EH (cell line): ENCODE data around the gene GREB1L.
A peak's percentile ranks its signal among the peaks of the same experiment; 100 is the strongest.

Experiments used
- DNase-seq: peaks from one replicate; pipeline ENCODE4 v3.0.0-alpha.2; 2015; ENCODE audit warnings: low read depth

GREB1L gene

DNA sequence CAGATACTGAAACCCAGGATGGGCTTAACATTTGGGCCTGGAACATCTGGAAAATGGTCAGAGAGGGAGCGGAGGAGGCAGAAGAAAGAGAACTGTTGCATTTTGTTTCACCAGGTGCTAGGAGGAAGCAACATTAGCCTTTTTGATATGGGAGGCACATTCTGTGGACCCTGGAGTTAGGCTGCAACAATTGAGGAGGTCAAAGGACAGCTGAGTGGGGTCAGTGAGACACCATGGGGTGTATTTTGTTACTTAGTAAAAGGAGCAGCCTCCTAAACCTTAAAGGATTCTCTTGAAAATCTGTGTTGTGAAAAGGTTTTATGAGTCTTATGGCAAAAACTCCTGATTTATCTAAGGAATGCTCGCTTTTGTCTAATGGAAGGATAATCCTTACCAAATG, 124.9 kb downstream of the GREB1L start:
- DNase-seq = no peak

DNA sequence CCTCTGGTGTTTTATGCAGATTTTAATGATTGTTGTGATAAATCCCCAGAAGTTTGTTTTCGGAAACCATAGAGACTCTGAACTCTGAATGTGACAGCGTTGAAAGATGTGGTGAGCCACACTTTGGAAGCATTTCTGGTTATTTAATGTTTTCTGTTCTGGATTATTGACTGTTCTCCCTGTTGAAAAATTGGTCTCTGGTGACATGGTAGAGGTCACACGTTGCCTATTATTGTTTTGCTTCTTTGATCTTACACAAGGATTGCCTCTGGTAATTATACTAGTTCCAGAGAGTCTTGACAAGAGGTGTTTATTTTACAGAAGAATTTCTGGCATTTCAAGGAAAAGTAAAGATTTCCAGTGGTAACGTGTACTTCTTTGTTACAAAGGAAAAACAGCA, 127.1 kb downstream of the GREB1L start:
- peak; percentile 28 for DNase-seq

GRCh38 chr18:21369597-21369996, 127.6 kb downstream of the GREB1L start:
- peak; percentile 39 for DNase-seq

DNA sequence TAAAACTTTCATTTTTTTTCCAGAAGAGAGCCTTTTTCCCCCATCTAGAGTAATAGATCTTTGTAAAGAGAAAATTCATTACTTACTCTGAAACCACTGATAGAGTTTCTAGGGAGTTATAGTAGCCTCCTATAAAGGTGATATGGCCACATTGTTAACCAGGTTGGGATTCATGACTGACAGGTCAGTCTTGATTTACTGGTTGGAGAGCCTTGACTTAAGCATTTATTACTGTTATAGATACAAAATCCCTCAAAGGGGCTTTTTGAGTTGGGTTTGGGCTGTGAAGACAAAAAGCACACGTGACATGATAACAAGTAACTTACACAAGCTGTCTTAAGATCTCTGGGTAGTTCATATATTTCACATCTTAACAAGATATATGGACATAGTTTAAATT, 141.0 kb downstream of the GREB1L start:
- no peak for DNase-seq

DNA sequence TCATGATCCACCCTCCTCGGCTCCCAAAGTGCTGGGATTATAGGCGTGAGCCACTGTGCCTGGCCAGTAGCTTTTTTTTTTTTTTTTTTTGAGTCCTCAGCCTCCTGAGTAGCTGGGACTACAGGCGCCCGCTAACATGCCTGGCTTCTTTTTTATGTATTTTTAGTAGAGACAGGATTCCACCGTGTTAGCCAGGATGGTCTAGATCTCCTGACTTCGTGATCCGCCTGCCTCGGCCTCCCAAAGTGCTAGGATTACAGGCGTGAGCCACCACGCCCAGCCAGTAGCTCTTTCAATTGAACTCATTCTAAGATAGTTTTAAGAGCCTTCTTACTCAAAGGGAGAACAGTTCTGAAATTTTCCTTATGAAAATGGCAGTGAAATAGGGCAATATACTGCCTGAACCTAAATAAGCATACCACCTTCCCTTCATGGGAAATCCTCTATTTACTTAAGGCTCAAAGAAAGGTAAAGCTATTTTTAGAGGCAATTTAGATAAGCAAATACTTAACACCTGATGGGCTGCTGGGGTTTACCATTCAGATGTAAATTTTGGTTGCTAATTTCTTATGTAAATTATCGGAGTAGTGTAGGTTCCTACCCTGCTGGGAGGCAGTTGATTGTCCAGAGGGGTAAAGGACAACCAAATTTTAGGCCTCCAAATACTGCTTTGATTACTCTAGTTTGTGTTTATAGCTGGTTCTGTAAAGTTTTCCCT, 144.7 kb downstream of the GREB1L start:
- no peak for DNase-seq

DNA sequence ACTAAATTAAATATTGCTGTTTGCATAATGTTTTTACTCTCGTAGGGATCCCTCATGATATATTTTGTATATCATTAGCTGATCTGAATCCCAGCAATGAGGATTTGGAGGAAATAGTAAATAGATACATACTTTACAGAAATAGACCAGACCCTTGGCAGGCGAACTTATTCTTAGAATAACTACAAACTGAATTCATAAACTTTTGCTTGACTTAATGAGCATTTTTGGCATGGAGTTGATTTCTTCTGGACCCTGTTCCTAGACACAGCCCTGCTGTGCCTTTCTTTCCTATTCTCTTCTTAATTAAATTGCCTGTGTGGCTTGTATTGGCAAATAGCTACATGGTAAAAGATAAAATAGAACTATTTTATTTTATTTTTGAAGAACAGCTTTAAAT, 145.9 kb downstream of the GREB1L start:
- DNase-seq = no peak

DNA sequence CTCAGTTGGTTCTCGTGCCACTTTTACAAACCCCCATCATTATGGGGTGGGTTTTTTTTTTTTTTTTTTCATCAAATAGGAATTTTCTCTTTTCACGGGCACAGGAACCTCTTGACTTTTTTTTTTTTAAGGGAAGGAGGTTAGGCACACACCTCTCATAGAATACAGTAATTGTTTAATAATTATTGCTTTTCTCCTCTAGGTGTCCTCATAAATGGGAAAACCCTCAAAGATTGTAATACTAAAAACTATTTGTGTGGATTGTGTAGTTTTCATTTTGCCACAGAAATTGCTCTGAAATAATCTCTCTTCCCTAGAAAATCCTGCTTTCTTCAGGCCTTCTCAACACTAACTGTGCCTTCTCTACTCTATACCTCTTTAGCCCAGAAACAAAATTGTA, 147.3 kb downstream of the GREB1L start:
- no peak for DNase-seq

DNA sequence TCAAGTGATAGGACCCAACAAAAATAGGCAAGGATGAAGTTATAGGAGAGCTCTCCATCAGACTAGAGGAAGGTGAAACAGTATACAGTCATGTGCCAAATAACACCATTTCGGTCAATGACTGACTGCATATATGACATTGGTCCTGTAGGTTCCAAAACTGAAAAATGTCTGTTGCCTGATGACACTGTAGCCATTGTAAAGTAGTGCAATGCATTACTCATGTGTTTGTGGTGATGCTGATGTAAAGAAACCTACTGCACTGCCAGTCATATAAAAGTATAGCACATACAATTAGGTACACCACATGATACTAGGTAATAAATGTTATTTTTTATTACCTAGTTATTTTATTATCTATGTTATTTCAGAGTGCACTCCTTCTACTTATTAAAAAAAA, 147.9 kb downstream of the GREB1L start:
- no peak for DNase-seq

DNA sequence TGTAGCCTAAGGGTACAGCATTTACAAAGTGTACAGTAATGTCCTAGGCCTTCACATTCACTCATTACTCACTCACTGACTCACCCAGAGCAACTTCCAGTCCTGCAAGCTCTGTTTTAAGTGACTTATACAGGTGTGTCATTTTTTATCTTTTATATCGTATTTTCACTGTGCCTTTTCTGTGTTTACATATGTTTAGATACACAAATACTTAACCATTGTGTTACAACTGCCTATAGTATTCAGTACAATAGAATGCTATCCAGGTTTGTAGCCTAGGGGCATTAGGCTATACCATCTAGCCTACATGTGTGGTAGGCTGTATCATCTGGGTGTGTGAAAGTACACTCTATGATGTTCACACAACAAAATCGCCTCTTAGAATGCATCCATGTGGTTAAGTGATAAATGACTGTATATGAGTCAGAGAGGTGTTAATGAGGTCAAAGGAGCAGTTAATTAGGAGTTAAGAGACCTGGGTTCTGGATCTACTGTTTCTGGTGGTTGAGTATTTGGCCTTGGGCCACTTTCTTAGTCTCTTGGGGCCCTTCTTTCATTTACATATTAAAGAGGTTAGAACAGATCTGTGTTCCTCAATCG, 149.1 kb downstream of the GREB1L start:
- DNase-seq = peak; percentile 78

- no peak for DNase-seq
These were observed 152.0 kb downstream of the GREB1L start for GRCh38 chr18:21393986-21394385.

DNA sequence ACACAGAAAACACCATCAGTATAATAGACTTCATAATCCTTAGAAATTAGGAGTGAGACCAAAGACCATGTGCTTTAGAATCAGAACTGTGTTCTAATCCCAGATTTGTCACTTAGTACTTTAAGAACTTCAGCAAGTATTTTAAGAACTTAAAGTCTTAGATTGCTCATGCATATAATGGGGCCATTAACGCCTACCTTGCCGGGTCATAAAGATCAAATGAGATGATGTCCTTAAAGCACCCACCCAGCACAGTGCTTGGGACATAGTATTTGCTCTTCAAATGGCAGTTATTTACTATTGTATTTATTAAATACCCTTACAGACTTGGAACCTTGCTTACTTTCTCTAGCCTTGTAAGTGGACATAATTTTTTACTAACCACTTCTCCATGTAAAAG, 156.1 kb downstream of the GREB1L start:
- no peak for DNase-seq

DNA sequence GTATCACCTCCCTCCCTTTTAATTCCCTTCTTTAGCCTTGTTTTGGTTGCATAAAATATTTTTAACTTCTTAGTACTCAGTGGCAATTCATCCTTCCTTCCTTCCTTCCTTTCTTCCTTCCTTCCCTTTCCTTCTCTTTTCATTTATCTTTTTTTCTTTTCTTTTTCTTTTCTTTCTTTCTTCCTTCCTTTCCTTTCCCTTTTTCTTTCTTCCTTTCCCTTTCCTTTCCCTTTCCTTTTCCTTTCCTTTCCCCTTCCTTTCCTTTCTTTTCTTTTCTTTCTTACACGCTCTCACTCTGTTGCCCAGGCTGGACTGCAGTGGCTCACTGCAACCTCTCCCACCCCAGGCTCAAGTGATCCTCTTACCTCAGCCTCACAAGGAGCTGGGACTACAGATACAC, 160.2 kb downstream of the GREB1L start:
- DNase-seq = no peak

DNA sequence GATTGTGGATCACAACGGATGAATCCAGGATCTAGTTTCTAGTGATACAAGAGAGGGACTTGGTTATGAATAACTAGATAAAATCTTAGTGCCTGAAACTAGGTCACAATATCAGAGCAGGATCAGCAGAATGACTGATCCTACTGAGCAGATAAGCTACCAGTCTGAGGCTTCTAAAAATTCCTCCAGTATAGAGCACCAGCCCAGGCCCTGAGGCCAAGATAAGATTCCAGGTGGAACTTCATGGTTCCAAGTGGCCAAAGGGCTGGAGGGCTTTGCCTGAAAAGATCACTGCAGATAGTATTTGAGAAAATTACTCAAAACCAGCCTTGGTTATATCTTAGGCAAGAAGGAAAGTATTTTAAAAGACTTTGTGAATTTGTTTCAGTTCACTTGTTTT, 162.4 kb downstream of the GREB1L start:
- no peak for DNase-seq

DNA sequence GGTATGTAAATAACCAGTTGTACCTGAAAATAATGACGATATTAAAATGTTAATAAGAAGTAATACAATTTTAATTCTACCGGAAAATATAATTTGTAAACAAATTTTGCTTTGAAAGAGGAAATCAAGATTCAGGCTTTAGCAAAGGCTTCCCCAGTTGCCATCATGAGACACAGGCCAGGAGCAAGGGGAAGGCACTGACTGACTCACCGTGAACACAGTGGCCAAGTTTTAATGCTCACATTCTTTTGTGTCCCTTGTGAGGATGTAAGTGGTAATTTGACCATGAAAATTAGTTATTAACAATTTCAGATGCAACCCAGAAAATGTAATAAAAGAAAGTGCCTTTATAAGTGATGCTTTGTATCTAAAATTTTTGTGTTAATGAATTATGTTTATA, 164.1 kb downstream of the GREB1L start:
- DNase-seq = peak; percentile 45

- no peak for DNase-seq
These were observed 166.6 kb downstream of the GREB1L start for GRCh38 chr18:21408681-21409080.

GRCh38 chr18:21433436-21433835, 191.4 kb downstream of the GREB1L start:
- no peak for DNase-seq

DNA sequence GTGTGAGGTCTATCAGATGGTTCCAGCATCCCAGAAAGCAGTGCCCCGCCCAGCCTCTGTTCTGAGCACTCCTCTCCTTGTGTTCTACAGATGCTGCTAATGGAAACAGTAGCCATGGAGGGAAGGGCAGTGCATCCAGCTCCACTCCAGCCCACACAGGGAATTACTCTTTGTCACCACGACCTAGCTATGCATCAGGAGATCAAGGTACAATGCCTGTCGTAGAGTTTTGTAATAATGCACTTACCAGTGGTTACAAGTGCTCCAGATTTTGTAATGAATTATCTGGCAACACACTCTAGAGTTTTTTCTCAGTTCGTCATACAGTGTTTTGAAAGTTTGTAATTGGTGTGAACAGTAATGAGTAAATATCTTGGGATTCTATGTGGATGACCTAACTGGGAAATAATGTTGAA, 197.4 kb downstream of the GREB1L start:
- DNase-seq = peak; percentile 94

- DNase-seq = no peak
These were observed 199.6 kb downstream of the GREB1L start for GRCh38 chr18:21441670-21442069.

- no peak for DNase-seq
These were observed 201.9 kb downstream of the GREB1L start for GRCh38 chr18:21443776-21444464.

DNA sequence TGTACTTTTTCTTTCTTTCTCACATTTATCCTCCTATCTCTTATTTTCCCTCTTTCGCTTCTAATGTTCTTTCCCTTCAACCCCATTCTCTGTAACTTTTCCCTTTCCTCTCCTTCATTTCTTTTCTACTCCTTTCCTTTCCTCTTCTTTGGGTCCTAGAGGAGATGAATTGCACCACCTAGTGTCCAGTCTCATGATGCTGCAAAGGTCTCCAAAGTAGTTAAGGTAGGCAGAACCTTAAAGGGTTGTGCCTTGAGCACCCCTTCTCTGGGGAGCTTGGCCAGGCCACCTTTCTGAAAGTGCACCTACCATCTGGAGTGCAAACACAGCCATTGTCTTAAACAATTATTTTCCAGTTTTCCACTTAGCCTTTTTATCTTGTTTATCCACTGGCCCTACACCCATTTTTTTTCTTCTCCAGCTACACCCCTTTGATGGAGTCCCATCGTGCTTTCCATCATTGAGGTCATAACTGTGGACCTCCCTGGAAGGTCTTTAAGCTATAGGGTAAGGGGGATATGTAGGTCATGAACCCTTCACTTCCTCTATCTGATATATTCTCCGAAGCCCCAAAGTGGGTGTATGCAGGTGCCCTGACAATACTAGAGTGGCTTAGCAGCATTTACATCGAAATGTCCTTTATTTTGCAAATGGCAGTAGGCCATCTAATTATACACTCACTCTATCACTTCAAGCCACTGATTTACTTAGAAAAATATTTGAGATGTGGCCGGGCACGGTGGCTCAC, 202.6 kb downstream of the GREB1L start:
- DNase-seq = peak; percentile 69

DNA sequence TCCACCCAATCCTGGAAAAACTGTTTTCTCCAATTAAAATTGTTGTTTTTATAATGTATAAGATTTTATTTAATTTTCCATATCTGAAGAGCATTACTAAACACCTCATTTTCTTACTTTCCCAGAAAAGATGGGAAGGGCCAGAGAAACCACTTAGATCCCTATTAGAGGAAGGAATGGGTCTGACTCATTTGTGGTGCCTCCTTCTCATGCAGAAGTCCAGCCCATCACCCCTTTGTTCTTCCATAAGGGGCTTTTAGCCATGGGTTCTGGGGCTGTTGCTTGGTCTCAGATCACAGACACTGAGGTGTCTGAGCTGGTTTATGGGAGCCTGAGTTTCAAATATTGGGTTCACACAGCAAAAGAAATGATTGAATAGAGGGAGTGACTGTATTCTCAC, 206.3 kb downstream of the GREB1L start:
- DNase-seq = peak; percentile 49

DNA sequence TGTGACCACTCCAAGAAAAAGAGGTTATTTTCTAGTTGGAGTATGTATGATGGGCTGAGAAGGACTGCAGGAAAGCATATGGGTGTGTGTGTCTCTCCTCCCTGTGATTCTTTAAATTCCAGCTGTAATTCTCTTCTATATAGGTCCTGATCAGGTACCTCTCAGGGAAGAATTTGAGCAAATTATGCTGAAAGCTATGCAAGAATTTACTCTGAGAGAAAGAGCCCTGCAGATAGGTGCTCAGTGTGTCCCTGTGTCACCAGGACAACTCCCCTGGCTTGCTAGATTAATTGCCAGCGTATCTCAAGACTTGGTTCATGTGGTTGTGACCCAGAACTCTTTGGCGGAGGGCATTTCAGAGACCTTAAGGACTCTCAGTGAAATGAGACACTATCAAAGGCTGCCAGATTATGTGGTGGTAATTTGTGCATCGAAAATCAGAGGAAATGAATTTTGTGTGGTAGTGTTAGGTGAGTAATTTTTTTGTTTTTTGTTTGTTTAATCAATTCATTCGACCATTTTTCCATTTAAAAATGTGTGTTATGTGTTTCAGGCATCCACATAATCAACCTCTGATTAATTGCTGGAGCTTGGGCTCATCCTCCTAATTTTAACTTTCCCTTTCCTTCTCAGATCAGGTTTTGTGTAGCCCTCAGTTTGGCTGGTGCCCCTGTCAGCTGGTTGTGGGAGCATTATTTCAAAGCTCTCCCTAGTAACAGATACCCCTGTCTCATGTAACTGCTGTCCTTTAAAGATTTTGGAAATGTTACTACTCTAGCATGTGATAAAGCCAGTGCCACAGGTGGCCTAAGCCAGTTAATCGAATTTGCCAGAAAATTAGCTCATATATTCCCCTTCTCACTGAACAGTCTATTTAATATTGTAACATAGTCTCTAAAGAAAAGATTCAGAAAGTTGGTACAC, 207.6 kb downstream of the GREB1L start:
- no peak for DNase-seq
